Skeletal muscle tissue (tissue), 4 donors: ENCODE measurements around the gene FYB1. TPM values are rescaled to one million over a fixed set of nuclear protein-coding genes. Genes with fewer than 3 reads are reported as not detected.

Source experiments
- H3K27ac ChIP-seq: one replicate; pipeline ENCODE4 v1.7.0; 2013; ENCODE audit warnings: mild to moderate bottlenecking, low read depth, low read length, inconsistent platforms
- H3K27me3 ChIP-seq, 3 donors: one replicate each; pipeline ENCODE4 v1.7.0; 2013; ENCODE audit warnings: low read length in 3 of 3; ENCODE audit not compliant: control insufficient read depth in 3 of 3, insufficient read depth in 3 of 3
- H3K36me3 ChIP-seq, 3 donors: one replicate each; pipeline ENCODE4 v1.7.0; 2013; ENCODE audit warnings: low read length in 3 of 3; ENCODE audit not compliant: control insufficient read depth in 3 of 3, insufficient read depth in 3 of 3
- H3K4me1 ChIP-seq, 3 donors: one replicate each; pipeline ENCODE4 v1.7.0; 2013; ENCODE audit warnings: low read length in 3 of 3, mild to moderate bottlenecking in 3 of 3; ENCODE audit not compliant: control insufficient read depth in 3 of 3, insufficient read depth in 3 of 3
- H3K4me3 ChIP-seq, 3 donors: one replicate each; pipeline ENCODE4 v1.7.0; 2013; ENCODE audit warnings: low read length in 3 of 3
- H3K9ac ChIP-seq, 3 donors: one replicate each; pipeline ENCODE4 v1.7.0; 2013; ENCODE audit warnings: low read length in 3 of 3, mild to moderate bottlenecking in 3 of 3, moderate library complexity in 2 of 3, low read depth in 1 of 3
- H3K9me3 ChIP-seq, 3 donors: one replicate each; pipeline ENCODE4 v1.7.0; 2013; ENCODE audit warnings: low read length in 3 of 3; ENCODE audit not compliant: control insufficient read depth in 3 of 3
- total RNA-seq: library from RNA; depleted of rRNA; stranded (reverse); fragments of >200 nt; gene quantifications from one replicate; pipeline ENCODE4 v1.2.3, GENCODE V29; 2014
- donor health status: Osteomylitis.

FYB1 gene
- total RNA-seq, 1 donor from 2014 or later, result 4.2 TPM

- no peaks in the 10 kb centered on the region for H3K27me3 ChIP-seq
- H3K4me1 ChIP-seq, result peaks cover 7 to 18% (median 13%) of the 10 kb centered on the region in 3 donors
- H3K9ac ChIP-seq, result no peak overlapping the region
- no peak overlapping the region for H3K27ac ChIP-seq
- no peaks in the 10 kb centered on the region for H3K9me3 ChIP-seq
- peaks cover 0 to 11% (median 0%) of the 10 kb centered on the region in 3 donors for H3K36me3 ChIP-seq
- H3K4me3 ChIP-seq, result no peak overlapping the region
Measured at GRCh38 chr5:39062104-39062503, 157.3 kb downstream of the FYB1 start.

- no peak overlapping the region for H3K27ac ChIP-seq
- H3K9ac ChIP-seq, result no peak overlapping the region
- no peaks in the 10 kb centered on the region for H3K9me3 ChIP-seq
- H3K4me1 ChIP-seq, result peaks cover 3 to 22% (median 10%) of the 10 kb centered on the region in 3 donors
- no peaks in the 10 kb centered on the region for H3K27me3 ChIP-seq
- H3K4me3 ChIP-seq, result no peak overlapping the region
- no peaks in the 10 kb centered on the region for H3K36me3 ChIP-seq
Measured at GRCh38 chr5:39059064-39059463, 160.3 kb downstream of the FYB1 start.

GRCh38 chr5:39058178-39058921 lies 161.0 kb downstream of the FYB1 start:
- Histone ChIP-seq H3K27me3 (no peaks in the 10 kb centered on the region), H3K9ac (peak overlapping the region in 1 of 3 donors; percentile 46), H3K27ac (no peak overlapping the region), H3K9me3 (no peaks in the 10 kb centered on the region), H3K36me3 (no peaks in the 10 kb centered on the region), H3K4me3 (peak overlapping the region in 1 of 3 donors; percentile 16), H3K4me1 (peaks cover 3 to 20% (median 9%) of the 10 kb centered on the region in 3 donors)

- H3K36me3 ChIP-seq, result no peaks in the 10 kb centered on the region
- H3K4me1 ChIP-seq, result peaks cover 3 to 16% (median 5%) of the 10 kb centered on the region in 3 donors
- H3K27me3 ChIP-seq, result no peaks in the 10 kb centered on the region
- peak overlapping the region in 1 of 3 donors; percentile 16 for H3K4me3 ChIP-seq
- peak overlapping the region in 1 of 3 donors; percentile 46 for H3K9ac ChIP-seq
- H3K27ac ChIP-seq, result no peak overlapping the region
- no peaks in the 10 kb centered on the region for H3K9me3 ChIP-seq
Measured at GRCh38 chr5:39057734-39058133, 161.6 kb downstream of the FYB1 start.

GRCh38 chr5:39055768-39056398 lies 163.5 kb downstream of the FYB1 start:
- no peaks in the 10 kb centered on the region for H3K27me3 ChIP-seq
- H3K9ac ChIP-seq, result no peak overlapping the region
- H3K27ac ChIP-seq, result no peak overlapping the region
- H3K4me1 ChIP-seq, result peaks cover 0 to 14% (median 3%) of the 10 kb centered on the region in 3 donors
- H3K36me3 ChIP-seq, result no peaks in the 10 kb centered on the region
- H3K4me3 ChIP-seq, result no peak overlapping the region
- H3K9me3 ChIP-seq, result no peaks in the 10 kb centered on the region

Other genes starting within 250 kb of the FYB1 start
- 32.9 TPM for gene RICTOR, start 145.2 kb downstream of the FYB1 start, total RNA-seq
- gene C9, start 144.9 kb upstream of the FYB1 start, total RNA-seq, result 1.0 TPM
- 91.3 TPM for gene DAB2, start 205.4 kb upstream of the FYB1 start, total RNA-seq